ENCODE data around the gene STIM2. TPM values are rescaled to one million over a fixed set of nuclear protein-coding genes. Genes with fewer than 3 reads are reported as not detected.

The STIM2 gene
- total and polyA plus RNA-seq, 10 of the 15 experiments (the other 5 are each of a cell fraction or from before 2014, with no cell fraction given), result 4.7 to 41.5 (median 16.9) TPM

GRCh38 chr4:27009539-27009938 is 148.9 kb downstream of the STIM2 start:
- WGBS (ENCODE audit: insufficient coverage, insufficient replicate concordance, low lambda C conversion rate, missing lambda C conversion rate), result 80% methylated on average over 4 of the region's 4 CpGs
- H3K4me2 ChIP-seq (ENCODE audit: control insufficient read depth, insufficient read depth), result no peak overlapping the region
- no peak overlapping the region for H2AFZ ChIP-seq (ENCODE audit: control insufficient read depth, low read depth, low read length)
- RAD21 ChIA-PET (ENCODE audit: unreplicated experiment), result interaction anchor here (1.2 to 2.0 kb wide), 11 partner anchors 122 to 980 kb away, joined by 3 to 14 read pairs (median 4); partner anchors contain the start of gene STIM2
- ATAC-seq (no peak), FAIRE-seq (no peak), DNase-seq (ENCODE audit: low read depth, low spot score) (no peak)
- no peaks in the 10 kb centered on the region for H3K4me1 ChIP-seq (ENCODE audit: control insufficient read depth, insufficient read depth, low read length)
- no peaks in the 10 kb centered on the region for H3K9me3 ChIP-seq (replicated peaks; ENCODE audit: control insufficient read depth, insufficient read depth, low read length)
- no peaks in the 10 kb centered on the region for H3K27me3 ChIP-seq (replicated peaks in 1 of 2; ENCODE audit: control insufficient read depth in 2 of 2, insufficient read depth in 2 of 2, low read length in 1 of 2)
- H3K36me3 ChIP-seq (ENCODE audit: control insufficient read depth in 2 of 2, insufficient read depth in 2 of 2, low read length in 1 of 2), result peaks cover 0 to 2% of the 10 kb centered on the region in 2 experiments; a peak in 1 of 4 replicates
- H3K79me2 ChIP-seq (ENCODE audit: control insufficient read depth, insufficient read depth, low read length), result no peaks in the 10 kb centered on the region
- no peak overlapping the region for H3K9ac ChIP-seq (ENCODE audit: control insufficient read depth, insufficient read depth, low read length)
- no TSS peak for BruUV-seq (replicated peaks)
- no peak overlapping the region for H3K27ac ChIP-seq (ENCODE audit: control insufficient read depth, insufficient read depth)
- H4K20me1 ChIP-seq (ENCODE audit: control insufficient read depth, insufficient read depth), result no peaks in the 10 kb centered on the region
- SMC1A ChIA-PET (ENCODE audit: uncharacterized antibody, unreplicated experiment), result interaction anchor here (0.7 to 6.3 kb wide), 20 partner anchors 9 to 679 kb away, joined by 3 to 33 read pairs (median 6); no protein-coding TSS in a partner anchor
- CTCF ChIA-PET, result interaction anchor here (0.7 to 6.8 kb wide), 32 partner anchors 8 to 1022 kb away, joined by 3 to 78 read pairs (median 4); no protein-coding TSS in a partner anchor
- no peak overlapping the region for H3K4me3 ChIP-seq
- TF ChIP-seq YBX1 (IDR thresholded peaks at IDR 0.05), result no peak
- TF ChIP-seq IKZF2 (IDR thresholded peaks at IDR 0.05), result no peak
- no peak for TF ChIP-seq TARDBP (IDR thresholded peaks at IDR 0.05; ENCODE audit: borderline replicate concordance)
- no peak for TF ChIP-seq ZNF622 (IDR thresholded peaks at IDR 0.05)
- TF ChIP-seq SREBF2 (IDR thresholded peaks at IDR 0.05; ENCODE audit: low read length), result no peak
- TF ChIP-seq KDM1A (IDR thresholded peaks at IDR 0.05; ENCODE audit: borderline replicate concordance), result no peak
- TF ChIP-seq SMARCA5 (IDR thresholded peaks at IDR 0.05), result no peak
- TF ChIP-seq FOXM1 (IDR thresholded peaks at IDR 0.05; ENCODE audit: low read depth, low read length), result no peak
- no peak for TF ChIP-seq IKZF1 (conservative IDR thresholded peaks at IDR 0.05)
- TF ChIP-seq, protein P1, sequence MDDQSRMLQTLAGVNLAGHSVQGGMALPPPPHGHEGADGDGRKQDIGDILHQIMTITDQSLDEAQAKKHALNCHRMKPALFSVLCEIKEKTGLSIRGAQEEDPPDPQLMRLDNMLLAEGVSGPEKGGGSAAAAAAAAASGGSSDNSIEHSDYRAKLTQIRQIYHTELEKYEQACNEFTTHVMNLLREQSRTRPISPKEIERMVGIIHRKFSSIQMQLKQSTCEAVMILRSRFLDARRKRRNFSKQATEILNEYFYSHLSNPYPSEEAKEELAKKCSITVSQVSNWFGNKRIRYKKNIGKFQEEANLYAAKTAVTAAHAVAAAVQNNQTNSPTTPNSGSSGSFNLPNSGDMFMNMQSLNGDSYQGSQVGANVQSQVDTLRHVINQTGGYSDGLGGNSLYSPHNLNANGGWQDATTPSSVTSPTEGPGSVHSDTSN (IDR thresholded peaks at IDR 0.05; ENCODE audit: insufficient replicate concordance, low read depth, low read length), result no peak
- TF ChIP-seq CEBPB (IDR thresholded peaks at IDR 0.05; ENCODE audit: borderline replicate concordance in 1 of 2, low read depth in 2 of 2, low read length in 2 of 2), result no peak
- no peak for TF ChIP-seq ZNF274 (IDR thresholded peaks at IDR 0.05; ENCODE audit: insufficient read depth, insufficient read length)
- TF ChIP-seq, protein P2, sequence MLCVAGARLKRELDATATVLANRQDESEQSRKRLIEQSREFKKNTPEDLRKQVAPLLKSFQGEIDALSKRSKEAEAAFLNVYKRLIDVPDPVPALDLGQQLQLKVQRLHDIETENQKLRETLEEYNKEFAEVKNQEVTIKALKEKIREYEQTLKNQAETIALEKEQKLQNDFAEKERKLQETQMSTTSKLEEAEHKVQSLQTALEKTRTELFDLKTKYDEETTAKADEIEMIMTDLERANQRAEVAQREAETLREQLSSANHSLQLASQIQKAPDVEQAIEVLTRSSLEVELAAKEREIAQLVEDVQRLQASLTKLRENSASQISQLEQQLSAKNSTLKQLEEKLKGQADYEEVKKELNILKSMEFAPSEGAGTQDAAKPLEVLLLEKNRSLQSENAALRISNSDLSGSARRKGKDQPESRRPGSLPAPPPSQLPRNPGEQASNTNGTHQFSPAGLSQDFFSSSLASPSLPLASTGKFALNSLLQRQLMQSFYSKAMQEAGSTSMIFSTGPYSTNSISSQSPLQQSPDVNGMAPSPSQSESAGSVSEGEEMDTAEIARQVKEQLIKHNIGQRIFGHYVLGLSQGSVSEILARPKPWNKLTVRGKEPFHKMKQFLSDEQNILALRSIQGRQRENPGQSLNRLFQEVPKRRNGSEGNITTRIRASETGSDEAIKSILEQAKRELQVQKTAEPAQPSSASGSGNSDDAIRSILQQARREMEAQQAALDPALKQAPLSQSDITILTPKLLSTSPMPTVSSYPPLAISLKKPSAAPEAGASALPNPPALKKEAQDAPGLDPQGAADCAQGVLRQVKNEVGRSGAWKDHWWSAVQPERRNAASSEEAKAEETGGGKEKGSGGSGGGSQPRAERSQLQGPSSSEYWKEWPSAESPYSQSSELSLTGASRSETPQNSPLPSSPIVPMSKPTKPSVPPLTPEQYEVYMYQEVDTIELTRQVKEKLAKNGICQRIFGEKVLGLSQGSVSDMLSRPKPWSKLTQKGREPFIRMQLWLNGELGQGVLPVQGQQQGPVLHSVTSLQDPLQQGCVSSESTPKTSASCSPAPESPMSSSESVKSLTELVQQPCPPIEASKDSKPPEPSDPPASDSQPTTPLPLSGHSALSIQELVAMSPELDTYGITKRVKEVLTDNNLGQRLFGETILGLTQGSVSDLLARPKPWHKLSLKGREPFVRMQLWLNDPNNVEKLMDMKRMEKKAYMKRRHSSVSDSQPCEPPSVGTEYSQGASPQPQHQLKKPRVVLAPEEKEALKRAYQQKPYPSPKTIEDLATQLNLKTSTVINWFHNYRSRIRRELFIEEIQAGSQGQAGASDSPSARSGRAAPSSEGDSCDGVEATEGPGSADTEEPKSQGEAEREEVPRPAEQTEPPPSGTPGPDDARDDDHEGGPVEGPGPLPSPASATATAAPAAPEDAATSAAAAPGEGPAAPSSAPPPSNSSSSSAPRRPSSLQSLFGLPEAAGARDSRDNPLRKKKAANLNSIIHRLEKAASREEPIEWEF (IDR thresholded peaks at IDR 0.05; ENCODE audit: insufficient replicate concordance, low read depth, low read length), result no peak
- TF ChIP-seq STAT3 (IDR thresholded peaks at IDR 0.05; ENCODE audit: low read depth, low read length), result no peak
- no peak for TF ChIP-seq ZNF384 (IDR thresholded peaks at IDR 0.05; ENCODE audit: borderline replicate concordance, low read depth, low read length)
- intact Hi-C loops (cut with micrococcal nuclease; ENCODE audit: unreplicated experiment) (no loop called here), in situ Hi-C loops (cut with MboI) (loop anchor here (5.0 kb wide), 1 partner anchor 552 kb away; no protein-coding TSS in a partner anchor)
- POLR2A ChIA-PET, result no interaction called here

Data from GM12878 (cell line).